ENCODE results near the gene RTTN.

DNA sequence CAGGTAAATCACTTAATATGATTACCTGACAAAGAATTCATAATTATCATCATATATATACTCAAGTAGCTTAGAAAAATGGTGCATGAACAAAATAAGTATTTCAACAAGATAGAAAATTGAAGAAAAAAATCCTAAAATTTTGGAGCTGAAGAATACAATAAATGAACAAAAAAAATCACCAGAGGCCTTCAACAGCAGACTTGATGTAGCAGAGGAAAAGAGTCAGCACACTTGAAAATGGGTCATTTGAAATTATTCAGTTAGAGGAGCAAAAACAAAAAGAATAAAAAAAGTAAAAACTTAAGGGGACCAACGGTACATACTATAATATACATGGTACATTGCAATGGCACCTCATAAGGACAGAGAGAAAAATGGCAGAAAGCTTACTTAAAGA is 217.6 kb downstream of the RTTN start:
- TF ChIP-seq, protein P1, sequence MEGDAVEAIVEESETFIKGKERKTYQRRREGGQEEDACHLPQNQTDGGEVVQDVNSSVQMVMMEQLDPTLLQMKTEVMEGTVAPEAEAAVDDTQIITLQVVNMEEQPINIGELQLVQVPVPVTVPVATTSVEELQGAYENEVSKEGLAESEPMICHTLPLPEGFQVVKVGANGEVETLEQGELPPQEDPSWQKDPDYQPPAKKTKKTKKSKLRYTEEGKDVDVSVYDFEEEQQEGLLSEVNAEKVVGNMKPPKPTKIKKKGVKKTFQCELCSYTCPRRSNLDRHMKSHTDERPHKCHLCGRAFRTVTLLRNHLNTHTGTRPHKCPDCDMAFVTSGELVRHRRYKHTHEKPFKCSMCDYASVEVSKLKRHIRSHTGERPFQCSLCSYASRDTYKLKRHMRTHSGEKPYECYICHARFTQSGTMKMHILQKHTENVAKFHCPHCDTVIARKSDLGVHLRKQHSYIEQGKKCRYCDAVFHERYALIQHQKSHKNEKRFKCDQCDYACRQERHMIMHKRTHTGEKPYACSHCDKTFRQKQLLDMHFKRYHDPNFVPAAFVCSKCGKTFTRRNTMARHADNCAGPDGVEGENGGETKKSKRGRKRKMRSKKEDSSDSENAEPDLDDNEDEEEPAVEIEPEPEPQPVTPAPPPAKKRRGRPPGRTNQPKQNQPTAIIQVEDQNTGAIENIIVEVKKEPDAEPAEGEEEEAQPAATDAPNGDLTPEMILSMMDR (IDR thresholded peaks at IDR 0.05; ENCODE audit: low read length) = no peak
- no peak for TF ChIP-seq EZH2phosphoT487 (IDR thresholded peaks at IDR 0.05; ENCODE audit: low read length)
